Panc1 (cell line): Measurements from ENCODE around the gene SLX9. TPM values are rescaled to one million over a fixed set of nuclear protein-coding genes. Genes with fewer than 3 reads are reported as not detected.

ENCODE experiments used
- ATAC-seq: fragments of 200-7000 bp; cut with Tn5 transposase; 2 replicates; pipeline ENCODE4 v1.9.1; 2020; ENCODE audit warnings: mild to moderate bottlenecking, moderate library complexity
- BruUV-seq: library from RNA; stranded (reverse); fragments of 400-500 nt; replicated peaks from 2 replicates; lab custom pipeline; 2021; lab: Mats Ljungman, UMichigan
- CTCF ChIA-PET: fragments of 300-600 bp; sonication (Branson Sonifier 250); formaldehyde crosslinking; loops from one replicate; lab custom pipeline; 2022; ENCODE audit warnings: antibody characterized with exemption; lab: Charles Lee
- POLR2A ChIA-PET: fragments of 300-600 bp; sonication (Branson Sonifier 250); formaldehyde crosslinking; loops from one replicate; lab custom pipeline; 2022; ENCODE audit warnings: antibody characterized with exemption; lab: Charles Lee
- DNase-seq: peaks from one replicate; pipeline ENCODE4 v3.0.0-alpha.2; 2010; ENCODE audit warnings: low read depth, low spot score
- H3K27ac ChIP-seq: 2 replicates; pipeline ENCODE4 v1.5.1; 2011; ENCODE audit warnings: mild to moderate bottlenecking, low read length, inconsistent platforms
- H3K27me3 ChIP-seq: fragments of 200-500 bp; sonication (Bioruptor generic); 2 replicates; pipeline ENCODE4 v1.6.0; 2014; ENCODE audit warnings: low read length, inconsistent platforms; ENCODE audit not compliant: control insufficient read depth, insufficient read depth
- H3K36me3 ChIP-seq: fragments of 200-500 bp; sonication (Bioruptor generic); 2 replicates; pipeline ENCODE4 v1.5.1; 2014; ENCODE audit warnings: inconsistent platforms, mild to moderate bottlenecking, low read length, moderate library complexity; ENCODE audit not compliant: control insufficient read depth, insufficient read depth
- H3K4me1 ChIP-seq: 2 replicates; pipeline ENCODE4 v1.5.1; 2011; ENCODE audit warnings: inconsistent platforms, mild to moderate bottlenecking, low read length, moderate library complexity; ENCODE audit not compliant: control insufficient read depth, insufficient read depth
- H3K4me3 ChIP-seq, 2 experiments: 2 replicates each; pipeline ENCODE4 v1.5.1; 2011 to 2012; ENCODE audit warnings: low read depth in 2 of 2, low read length in 2 of 2, mild to moderate bottlenecking in 2 of 2, inconsistent platforms in 1 of 2, moderate library complexity in 1 of 2
- H3K9me3 ChIP-seq: fragments of 200-500 bp; sonication (Bioruptor generic); 2 replicates; pipeline ENCODE4 v1.5.1; 2014; ENCODE audit warnings: low read depth, mild to moderate bottlenecking, inconsistent platforms, low read length, moderate library complexity; ENCODE audit not compliant: control insufficient read depth, insufficient read depth
- CTCF ChIP-seq: fragments of 450-650 bp; IDR thresholded peaks from 2 replicates; pipeline ENCODE4 v1.5.1; 2017; ENCODE audit warnings: mild to moderate bottlenecking
- POLR2AphosphoS5 ChIP-seq: IDR thresholded peaks from 2 replicates; pipeline ENCODE4 v1.6.1; 2012; ENCODE audit warnings: mild to moderate bottlenecking, low read depth, low read length, moderate library complexity
- REST ChIP-seq, 2 experiments: IDR thresholded peaks; 2 replicates each; pipeline ENCODE4 v1.6.1; 2011 to 2012; ENCODE audit warnings: low read depth in 2 of 2, control low read depth in 1 of 2, low read length in 1 of 2, mild to moderate bottlenecking in 1 of 2, moderate library complexity in 1 of 2; ENCODE audit not compliant: insufficient read depth in 1 of 2
- SIN3A ChIP-seq: IDR thresholded peaks from 2 replicates; pipeline ENCODE4 v1.6.1; 2012; ENCODE audit warnings: low read depth, mild to moderate bottlenecking, low read length, moderate library complexity, borderline replicate concordance; ENCODE audit not compliant: insufficient read depth
- TCF7L2 ChIP-seq: IDR thresholded peaks from 2 replicates; pipeline ENCODE4 v1.6.1; 2011; ENCODE audit warnings: mild to moderate bottlenecking, low read depth, low read length, inconsistent platforms
- in situ Hi-C: cut with HindIII; loops from 2 replicates; pipeline ENCODE4 v1.10.0; 2016; ENCODE audit warnings: low sequenced_read_pairs, low pct_unique_long_range_greater_than_20kb
- intact Hi-C: fragments of 100-400 bp; cut with micrococcal nuclease; formaldehyde crosslinking; loops from one replicate; pipeline ENCODE4 v1.10.0; 2022; ENCODE audit not compliant: unreplicated experiment
- total RNA-seq: library from RNA; stranded (reverse); gene quantifications from one replicate; pipeline ENCODE4 v1.2.1, GENCODE V29; 2021; ENCODE audit not compliant: unreplicated experiment

SLX9 gene
- total RNA-seq, 1 experiment from 2014 or later: 50.9 TPM

GRCh38 chr21:44898011-44898488 lies 41.8 kb upstream of the SLX9 start:
- intact Hi-C loops (no loop called here), in situ Hi-C loops (no loop called here)
- Histone ChIP-seq H3K36me3 (no peaks in the 10 kb centered on the region), H3K4me3 (no peak overlapping the region), H3K4me1 (no peaks in the 10 kb centered on the region), H3K9me3 (no peaks in the 10 kb centered on the region), H3K27me3 (no peaks in the 10 kb centered on the region), H3K27ac (no peak overlapping the region)
- no peak for TF ChIP-seq SIN3A
- ChIA-PET CTCF (interaction anchor here (0.6 kb wide), 1 partner anchor 34 kb away, joined by 5 read pairs; no protein-coding TSS in a partner anchor), POLR2A (no interaction called here)
- BruUV-seq: no TSS peak
- no peak for ATAC-seq
- DNase-seq: no peak

- TF ChIP-seq POLR2AphosphoS5 (no peak), TCF7L2 (no peak), CTCF (no peak)
- no peak overlapping the region for H3K4me3 ChIP-seq
- H3K27ac ChIP-seq: no peak overlapping the region
- intact Hi-C loops: no loop called here
- ChIA-PET POLR2A (no interaction called here), CTCF (no interaction called here)
- ATAC-seq (no peak), DNase-seq (no peak)
- H3K9me3 ChIP-seq: no peaks in the 10 kb centered on the region
- in situ Hi-C loops: no loop called here
- BruUV-seq: no TSS peak
- H3K27me3 ChIP-seq: no peaks in the 10 kb centered on the region
- no peaks in the 10 kb centered on the region for H3K36me3 ChIP-seq
- H3K4me1 ChIP-seq: no peaks in the 10 kb centered on the region
These were observed 40.7 kb upstream of the SLX9 start for GRCh38 chr21:44898851-44899767.

DNA sequence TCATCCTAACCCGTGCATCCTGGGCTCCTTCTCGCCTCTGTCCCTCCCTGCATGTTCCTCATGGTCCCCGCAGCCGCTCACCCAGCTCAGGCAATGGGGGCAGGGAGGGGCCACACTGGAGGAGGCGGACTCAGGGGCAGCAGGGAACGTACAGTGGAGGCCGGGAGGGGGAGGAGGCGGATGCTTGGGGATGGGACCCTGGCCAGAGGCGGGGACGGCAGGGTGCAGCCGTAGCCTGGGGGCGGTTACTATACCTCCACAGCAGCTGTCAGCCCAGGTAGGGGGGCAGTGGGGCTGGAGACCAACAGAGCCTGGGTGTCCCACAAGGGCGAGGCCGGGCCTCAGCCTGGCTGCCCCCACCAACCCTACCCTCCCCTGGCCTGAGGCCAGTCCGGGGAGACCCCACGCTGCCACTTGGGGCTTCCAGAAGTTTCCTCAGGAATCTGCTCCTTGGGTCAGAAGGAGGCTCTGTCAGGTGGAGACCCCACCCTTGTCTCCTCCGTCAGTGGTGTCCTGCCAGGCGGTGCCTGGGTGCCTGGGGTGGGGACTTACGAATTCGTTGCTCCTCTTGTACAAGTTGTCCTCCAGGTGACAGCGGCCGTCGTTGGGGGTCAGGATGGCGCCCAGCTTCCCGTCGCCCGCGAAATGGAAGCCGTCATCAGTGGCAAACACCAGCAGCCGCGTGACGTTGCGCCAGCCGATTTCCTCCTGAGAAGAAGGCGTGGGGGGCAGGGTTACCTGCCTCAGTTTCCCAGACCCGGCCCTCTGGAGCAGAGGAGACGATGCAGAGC lies 39.9 kb upstream of the SLX9 start:
- BruUV-seq: no TSS peak
- intact Hi-C loops (no loop called here), in situ Hi-C loops (no loop called here)
- ChIA-PET CTCF (interaction anchor here (0.6 kb wide), 1 partner anchor 8 kb away, joined by 7 read pairs; no protein-coding TSS in a partner anchor), POLR2A (no interaction called here)
- DNase-seq (no peak), ATAC-seq (no peak)
- Histone ChIP-seq H3K36me3 (no peaks in the 10 kb centered on the region), H3K4me1 (no peaks in the 10 kb centered on the region), H3K27ac (no peak overlapping the region), H3K9me3 (no peaks in the 10 kb centered on the region), H3K27me3 (no peaks in the 10 kb centered on the region), H3K4me3 (no peak overlapping the region)
- no peak for TF ChIP-seq POLR2AphosphoS5
- no peak for TF ChIP-seq REST (IDR thresholded peaks at IDR 0.05; ENCODE audit: insufficient read depth in 1 of 2, low read depth in 2 of 2, low read length in 1 of 2)
- TF ChIP-seq TCF7L2: no peak
- no peak for TF ChIP-seq SIN3A
- no peak for TF ChIP-seq CTCF
